Neutrophil (primary cell): ENCODE data around the gene CD276.
"Not testable (repeated sequence)": the region's sequence is repeated elsewhere in the genome, so short reads cannot be mapped to it uniquely, and the experiment has no call there.

Source experiments
- H3K27ac ChIP-seq: fragments of 200-600 bp; sonication (generic); 2 replicates; pipeline ENCODE4 v1.5.1; 2016; ENCODE audit warnings: mild to moderate bottlenecking, moderate library complexity
- H3K27me3 ChIP-seq: fragments of 200-600 bp; sonication (generic); 2 replicates; pipeline ENCODE4 v1.6.0; 2016; ENCODE audit warnings: mild to moderate bottlenecking
- H3K36me3 ChIP-seq: fragments of 200-600 bp; sonication (generic); 2 replicates; pipeline ENCODE4 v1.5.1; 2017
- H3K4me1 ChIP-seq, 2 experiments: fragments of 200-600 bp in 1 of 2; sonication (generic) in 1 of 2; 1 replicate in 1 of 2; 2 replicates in 1 of 2; pipeline versions ENCODE4 v1.5.1 to v1.6.1; 2013 to 2016; ENCODE audit warnings: low read depth in 1 of 2, low read length in 1 of 2, mild to moderate bottlenecking in 1 of 2, moderate library complexity in 1 of 2; ENCODE audit not compliant: control insufficient read depth in 1 of 2, insufficient read depth in 1 of 2
- H3K4me3 ChIP-seq, 2 experiments: fragments of 200-600 bp in 1 of 2; sonication (generic) in 1 of 2; 1 replicate in 1 of 2; 2 replicates in 1 of 2; pipeline ENCODE4 v1.5.1; 2013 to 2016; ENCODE audit warnings: low read depth in 1 of 2, low read length in 1 of 2, mild to moderate bottlenecking in 1 of 2, moderate library complexity in 1 of 2
- H3K9me3 ChIP-seq: fragments of 200-600 bp; sonication (generic); 2 replicates; pipeline ENCODE4 v1.5.1; 2016
- CTCF ChIP-seq: fragments of 200-600 bp; sonication (generic); IDR thresholded peaks from 2 replicates; pipeline ENCODE4 v1.5.1; 2016; ENCODE audit warnings: antibody characterized with exemption

The CD276 gene

GRCh38 chr15:73727330-73727976 is 43.3 kb downstream of the CD276 start:
- no peak for TF ChIP-seq CTCF
- H3K4me1 ChIP-seq = no peaks in the 10 kb centered on the region
- H3K27me3 ChIP-seq = peaks cover 27% of the 10 kb centered on the region

GRCh38 chr15:73732051-73732450 is 47.9 kb downstream of the CD276 start:
- H3K27me3 ChIP-seq, H3K4me3 ChIP-seq, H3K4me1 ChIP-seq, H3K36me3 ChIP-seq, H3K9me3 ChIP-seq, H3K27ac ChIP-seq: not testable (repeated sequence)

More at GRCh38 chr15:73727330-73727976, 43.3 kb downstream of the CD276 start:
- no peaks in the 10 kb centered on the region for H3K9me3 ChIP-seq
- no peak overlapping the region for H3K27ac ChIP-seq
- no peaks in the 10 kb centered on the region for H3K36me3 ChIP-seq
- H3K4me3 ChIP-seq = no peak overlapping the region

GRCh38 chr15:73732930-73733329 is 48.7 kb downstream of the CD276 start:
- no peak overlapping the region for H3K4me3 ChIP-seq
- TF ChIP-seq CTCF = no peak
- no peaks in the 10 kb centered on the region for H3K4me1 ChIP-seq
- H3K27me3 ChIP-seq = peaks cover 6% of the 10 kb centered on the region
- no peaks in the 10 kb centered on the region for H3K9me3 ChIP-seq
- no peaks in the 10 kb centered on the region for H3K36me3 ChIP-seq
- no peak overlapping the region for H3K27ac ChIP-seq

GRCh38 chr15:73737535-73737934 is 53.4 kb downstream of the CD276 start:
- Histone ChIP-seq H3K36me3 (no peaks in the 10 kb centered on the region), H3K4me3 (no peak overlapping the region), H3K27ac (no peak overlapping the region), H3K9me3 (no peaks in the 10 kb centered on the region), H3K27me3 (peaks cover 6% of the 10 kb centered on the region), H3K4me1 (no peaks in the 10 kb centered on the region)
- no peak for TF ChIP-seq CTCF

GRCh38 chr15:73740152-73741048 is 56.2 kb downstream of the CD276 start:
- no peak overlapping the region for H3K27ac ChIP-seq
- no peak for TF ChIP-seq CTCF
- H3K4me3 ChIP-seq = no peak overlapping the region
- H3K4me1 ChIP-seq = no peaks in the 10 kb centered on the region
- H3K36me3 ChIP-seq = no peaks in the 10 kb centered on the region
- H3K27me3 ChIP-seq = peaks cover 8% of the 10 kb centered on the region
- no peaks in the 10 kb centered on the region for H3K9me3 ChIP-seq

- H3K27ac ChIP-seq = no peak overlapping the region
- peaks cover 18% of the 10 kb centered on the region for H3K27me3 ChIP-seq
- no peak overlapping the region for H3K4me3 ChIP-seq
- H3K9me3 ChIP-seq = no peaks in the 10 kb centered on the region
- H3K4me1 ChIP-seq = no peaks in the 10 kb centered on the region
- no peaks in the 10 kb centered on the region for H3K36me3 ChIP-seq
- no peak for TF ChIP-seq CTCF
These were observed 57.2 kb downstream of the CD276 start for GRCh38 chr15:73741321-73741836.
